Measurements from ENCODE around the gene PTPRN2.

The PTPRN2 gene

DNA sequence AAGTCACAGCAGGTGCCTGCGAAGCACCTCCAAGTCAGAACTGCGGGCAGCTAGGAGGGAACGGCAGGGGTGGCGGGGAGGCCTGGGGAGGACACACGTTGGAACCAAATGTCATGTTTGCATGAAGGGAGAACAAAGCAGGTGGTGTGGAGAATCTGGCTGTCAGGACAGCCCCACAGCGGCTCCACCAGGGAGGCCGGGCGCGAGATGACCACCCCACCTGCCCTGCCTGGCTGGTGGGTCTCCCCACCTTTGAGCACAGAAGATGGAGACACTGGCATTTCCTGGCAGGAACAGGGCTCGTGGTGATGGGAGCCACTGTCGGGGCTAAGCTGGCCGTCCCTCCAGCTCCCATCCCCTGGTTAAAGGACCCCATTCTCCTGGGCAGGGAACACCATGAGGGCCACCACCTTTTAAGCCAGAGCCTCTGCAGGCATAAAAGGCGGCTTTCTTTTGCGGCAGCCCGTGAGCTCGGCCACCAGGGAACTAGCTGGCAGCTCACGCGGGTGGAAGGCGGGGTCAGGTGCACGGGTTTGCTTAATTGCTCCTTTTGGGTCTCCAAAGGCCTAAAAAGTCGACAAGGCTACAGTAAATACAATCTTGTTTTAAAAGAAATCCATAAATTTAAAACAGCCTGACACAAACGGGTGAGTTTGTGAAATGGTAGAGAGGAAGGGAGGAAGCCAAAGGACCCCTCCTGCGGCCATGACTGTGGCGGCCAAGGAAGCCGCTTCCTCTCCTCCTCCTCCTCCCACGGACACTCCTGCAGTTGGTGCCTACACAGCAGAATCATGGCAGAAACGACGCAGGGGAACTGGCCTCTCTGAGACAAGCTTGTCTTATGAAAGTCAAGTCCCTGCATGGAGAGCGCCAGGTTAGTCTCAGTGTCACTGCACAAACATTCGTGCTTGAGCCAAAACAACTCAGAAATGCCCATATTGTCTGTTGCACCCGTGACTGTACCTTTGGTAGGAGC is 1037.0 kb downstream of the PTPRN2 start:
- TF ChIP-seq, protein P1, sequence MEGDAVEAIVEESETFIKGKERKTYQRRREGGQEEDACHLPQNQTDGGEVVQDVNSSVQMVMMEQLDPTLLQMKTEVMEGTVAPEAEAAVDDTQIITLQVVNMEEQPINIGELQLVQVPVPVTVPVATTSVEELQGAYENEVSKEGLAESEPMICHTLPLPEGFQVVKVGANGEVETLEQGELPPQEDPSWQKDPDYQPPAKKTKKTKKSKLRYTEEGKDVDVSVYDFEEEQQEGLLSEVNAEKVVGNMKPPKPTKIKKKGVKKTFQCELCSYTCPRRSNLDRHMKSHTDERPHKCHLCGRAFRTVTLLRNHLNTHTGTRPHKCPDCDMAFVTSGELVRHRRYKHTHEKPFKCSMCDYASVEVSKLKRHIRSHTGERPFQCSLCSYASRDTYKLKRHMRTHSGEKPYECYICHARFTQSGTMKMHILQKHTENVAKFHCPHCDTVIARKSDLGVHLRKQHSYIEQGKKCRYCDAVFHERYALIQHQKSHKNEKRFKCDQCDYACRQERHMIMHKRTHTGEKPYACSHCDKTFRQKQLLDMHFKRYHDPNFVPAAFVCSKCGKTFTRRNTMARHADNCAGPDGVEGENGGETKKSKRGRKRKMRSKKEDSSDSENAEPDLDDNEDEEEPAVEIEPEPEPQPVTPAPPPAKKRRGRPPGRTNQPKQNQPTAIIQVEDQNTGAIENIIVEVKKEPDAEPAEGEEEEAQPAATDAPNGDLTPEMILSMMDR (IDR thresholded peaks at IDR 0.05; ENCODE audit: control insufficient read depth, extremely low read depth, insufficient read depth): no peak
- DNase-seq (ENCODE audit: low read depth): no peak

DNA sequence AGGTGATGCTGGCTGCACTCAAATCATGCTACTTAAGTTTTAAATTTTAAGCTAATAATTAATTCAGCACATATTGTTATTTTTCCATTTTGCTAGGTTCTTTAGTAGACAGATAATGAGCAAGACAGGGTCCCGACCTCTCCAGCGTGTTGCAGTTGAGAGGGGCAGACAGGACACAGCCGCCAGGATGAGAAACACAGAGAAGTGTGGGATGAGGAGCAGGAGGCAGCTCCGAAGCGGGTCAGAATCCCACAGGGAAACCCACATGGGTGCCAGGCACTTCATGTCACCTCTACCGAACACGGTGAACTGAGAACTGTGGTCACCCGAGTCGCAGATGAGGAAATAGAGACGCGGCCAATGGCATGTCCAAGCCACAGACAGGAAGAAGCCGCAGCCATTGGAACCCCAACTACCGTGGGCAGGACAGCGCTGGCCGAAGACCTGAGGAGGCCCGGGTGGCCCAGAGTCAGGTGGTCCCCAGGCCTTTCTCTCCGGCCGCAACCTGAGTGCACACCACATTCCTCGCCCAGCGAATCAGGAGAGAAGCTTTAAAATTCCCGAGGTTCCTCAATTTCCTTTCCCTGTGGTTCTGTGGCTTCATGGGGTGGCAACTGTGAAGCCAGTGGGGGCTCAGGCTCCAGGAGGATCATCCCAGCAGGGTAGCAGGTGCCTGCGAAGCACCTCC is 1037.9 kb downstream of the PTPRN2 start:
- TF ChIP-seq, protein P1 (IDR thresholded peaks at IDR 0.05; ENCODE audit: control insufficient read depth, extremely low read depth, insufficient read depth): no peak
- H3K4me3 ChIP-seq (ENCODE audit: low read depth, low read length): no peak overlapping the region
- DNase-seq (ENCODE audit: low read depth): no peak

More for the DNA sequence above, 1037.0 kb downstream of the PTPRN2 start:
- H3K4me3 ChIP-seq (ENCODE audit: low read depth, low read length): no peak overlapping the region

DNA sequence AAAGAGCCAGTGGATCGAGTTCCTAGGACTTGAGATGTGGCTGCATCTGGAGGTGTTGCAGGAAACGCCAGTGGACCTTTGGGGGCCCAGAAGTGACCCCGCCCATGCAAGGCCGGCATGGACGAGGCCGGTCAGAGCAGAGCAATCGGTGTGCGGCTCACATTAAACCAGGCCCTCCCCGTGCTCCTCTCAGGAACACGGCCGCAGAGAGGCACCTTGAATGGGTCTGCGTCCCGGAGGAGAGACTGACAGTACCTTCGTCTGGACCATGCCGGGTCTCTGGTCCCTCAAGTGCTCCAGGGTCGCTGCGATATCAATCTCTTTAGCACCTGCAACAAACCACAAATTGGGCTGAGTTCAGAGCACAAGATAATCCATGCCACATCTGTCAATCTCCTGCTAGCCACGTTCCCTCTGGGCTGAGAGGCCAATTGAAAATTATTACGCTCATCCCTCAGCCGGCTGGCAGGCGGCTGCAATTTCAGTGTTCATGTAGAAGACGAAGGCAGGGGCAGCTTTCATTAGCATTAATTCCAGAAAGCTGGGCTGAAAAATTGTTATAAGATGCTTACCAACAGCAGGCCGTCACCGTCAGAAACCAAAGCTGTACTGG is 1038.8 kb downstream of the PTPRN2 start:
- DNase-seq (ENCODE audit: low read depth): no peak
- TF ChIP-seq, protein P1 (IDR thresholded peaks at IDR 0.05; ENCODE audit: control insufficient read depth, extremely low read depth, insufficient read depth): no peak
- no peak overlapping the region for H3K4me3 ChIP-seq (ENCODE audit: low read depth, low read length)

DNA sequence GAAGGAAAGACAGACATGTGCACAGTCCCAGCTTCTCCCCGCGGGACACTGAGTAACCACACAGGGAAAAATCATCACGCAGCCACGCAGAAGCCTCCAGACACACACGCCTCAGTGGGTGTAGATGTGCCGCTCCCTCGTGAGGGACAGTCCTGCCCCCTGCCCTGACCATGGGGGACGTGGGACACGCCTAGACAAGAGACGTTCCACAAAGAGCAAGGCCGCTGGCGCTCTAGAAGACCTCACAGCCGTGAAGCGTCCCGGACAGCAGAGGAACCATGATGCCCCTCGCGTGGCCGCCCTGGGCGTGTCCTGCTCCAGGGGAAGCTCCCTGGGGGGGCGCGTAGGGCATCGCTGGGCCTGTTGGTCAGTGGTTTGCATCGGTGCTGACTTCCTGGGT is 1040.0 kb downstream of the PTPRN2 start:
- H3K4me3 ChIP-seq (ENCODE audit: low read depth, low read length): no peak overlapping the region
- DNase-seq (ENCODE audit: low read depth): no peak
- TF ChIP-seq, protein P1 (IDR thresholded peaks at IDR 0.05; ENCODE audit: control insufficient read depth, extremely low read depth, insufficient read depth): no peak

DNA sequence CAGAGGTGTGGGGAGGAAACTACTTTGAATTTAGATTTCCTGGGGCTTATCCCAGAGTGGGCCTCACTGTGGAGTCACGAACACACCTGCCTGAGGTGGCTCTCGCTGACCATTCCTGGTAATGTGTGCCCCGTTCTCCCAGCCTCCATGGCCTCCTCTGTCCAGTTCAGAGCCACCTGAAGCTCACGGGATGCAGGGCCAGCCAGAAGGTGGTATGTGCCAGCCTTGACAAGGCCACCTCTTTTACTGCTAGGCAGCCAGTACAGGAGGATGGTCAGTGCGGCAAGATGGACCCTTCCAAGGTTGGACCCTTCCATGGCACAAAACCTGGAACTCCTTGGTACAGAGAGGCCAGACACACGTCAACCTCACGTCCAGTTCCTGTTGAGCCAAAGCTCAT is 1040.5 kb downstream of the PTPRN2 start:
- TF ChIP-seq, protein P1 (IDR thresholded peaks at IDR 0.05; ENCODE audit: control insufficient read depth, extremely low read depth, insufficient read depth): no peak
- H3K4me3 ChIP-seq (ENCODE audit: low read depth, low read length): no peak overlapping the region
- DNase-seq (ENCODE audit: low read depth): no peak

DNA sequence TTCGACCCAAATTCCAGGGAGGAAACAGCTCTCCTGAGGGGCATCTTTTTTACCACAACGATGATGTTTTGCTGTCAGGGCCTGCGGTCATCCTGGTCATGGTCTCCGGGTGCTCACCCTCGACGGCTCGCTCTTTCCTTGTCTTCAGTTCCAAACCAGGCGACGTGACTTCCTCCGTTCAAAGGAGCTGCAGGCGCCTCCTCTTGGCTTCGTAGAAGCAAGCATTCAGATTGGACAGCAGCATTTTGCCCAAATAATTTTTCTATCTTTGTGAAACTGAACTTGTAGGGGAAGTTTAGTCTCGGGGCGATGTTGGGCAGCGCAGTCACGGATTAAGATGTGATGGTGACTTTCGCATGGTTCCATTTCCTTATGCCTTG is 1042.0 kb downstream of the PTPRN2 start:
- H3K4me3 ChIP-seq (ENCODE audit: low read depth, low read length): no peak overlapping the region
- DNase-seq (ENCODE audit: low read depth): no peak
- TF ChIP-seq, protein P1 (IDR thresholded peaks at IDR 0.05; ENCODE audit: control insufficient read depth, extremely low read depth, insufficient read depth): no peak

Data from LNCaP clone FGC (cell line).